ENCODE results near the gene ANKRD40.

- no peak for TF ChIP-seq POLR2A (IDR thresholded peaks at IDR 0.05; ENCODE audit: low read length)
- TF ChIP-seq GATA1 (IDR thresholded peaks at IDR 0.05; ENCODE audit: low read depth, low read length), result no peak
These were observed 16.7 kb downstream of the ANKRD40 start for GRCh38 chr17:50690887-50691549.

Measured in erythroblast (primary cell).